H9 (cell line): ENCODE results near the gene CC2D1A. TPM values are rescaled to one million over a fixed set of nuclear protein-coding genes. Genes with fewer than 3 reads are reported as not detected.

Experiments
- DNase-seq: peaks from one replicate; pipeline ENCODE4 v3.0.0-alpha.2; 2017
- H2AFZ ChIP-seq: one replicate; pipeline ENCODE4 v1.6.1; 2013; ENCODE audit warnings: mild to moderate bottlenecking, low read length, control low read depth, moderate library complexity
- H2AK5ac ChIP-seq: 2 replicates; pipeline ENCODE4 v1.6.1; 2013; ENCODE audit warnings: low read length, control low read depth, mixed read lengths; ENCODE audit not compliant: insufficient read length
- H2BK120ac ChIP-seq: one replicate; pipeline ENCODE4 v1.6.1; 2013; ENCODE audit warnings: low read depth, mild to moderate bottlenecking, low read length, control low read depth, inconsistent platforms; ENCODE audit not compliant: poor library complexity, severe bottlenecking
- H2BK12ac ChIP-seq: 2 replicates; pipeline ENCODE4 v1.6.1; 2013; ENCODE audit warnings: low read length, control low read depth, mixed read lengths, low read depth; ENCODE audit not compliant: insufficient read length
- H2BK15ac ChIP-seq: 2 replicates; pipeline ENCODE4 v1.6.1; 2013; ENCODE audit warnings: low read depth, low read length, control low read depth
- H2BK20ac ChIP-seq: one replicate; pipeline ENCODE4 v1.6.1; 2013; ENCODE audit warnings: low read depth, mild to moderate bottlenecking, low read length, control low read depth, inconsistent platforms; ENCODE audit not compliant: poor library complexity, severe bottlenecking
- H2BK5ac ChIP-seq: 2 replicates; pipeline ENCODE4 v1.6.1; 2013; ENCODE audit warnings: low read length, control low read depth, mixed read lengths; ENCODE audit not compliant: insufficient read length
- H3K14ac ChIP-seq: 2 replicates; pipeline ENCODE4 v1.6.1; 2013; ENCODE audit warnings: low read length, control low read depth; ENCODE audit not compliant: insufficient read depth
- H3K18ac ChIP-seq: 2 replicates; pipeline ENCODE4 v1.6.1; 2013; ENCODE audit warnings: low read depth, mild to moderate bottlenecking, mixed read lengths, low read length, control low read depth; ENCODE audit not compliant: insufficient read length
- H3K23ac ChIP-seq: 2 replicates; pipeline ENCODE4 v1.6.1; 2013; ENCODE audit warnings: low read length, control low read depth, mixed read lengths, low read depth; ENCODE audit not compliant: insufficient read length
- H3K23me2 ChIP-seq: 2 replicates; pipeline ENCODE4 v1.6.1; 2013; ENCODE audit warnings: low read depth, mild to moderate bottlenecking, mixed read lengths, low read length, control low read depth; ENCODE audit not compliant: insufficient read length, poor library complexity, severe bottlenecking
- H3K27ac ChIP-seq: 2 replicates; pipeline ENCODE4 v1.5.1; 2013; ENCODE audit warnings: low read length, control low read depth, mixed read lengths, low read depth; ENCODE audit not compliant: insufficient read length
- H3K27me3 ChIP-seq: 2 replicates; pipeline ENCODE4 v1.6.1; 2013; ENCODE audit warnings: low read length, control low read depth, inconsistent platforms; ENCODE audit not compliant: insufficient read depth
- H3K4ac ChIP-seq: 2 replicates; pipeline ENCODE4 v1.6.1; 2013; ENCODE audit warnings: low read depth, mild to moderate bottlenecking, control low read depth, inconsistent platforms, low read length, moderate library complexity
- H3K4me1 ChIP-seq: 2 replicates; pipeline ENCODE4 v1.6.1; 2013; ENCODE audit warnings: low read length, control low read depth, inconsistent platforms; ENCODE audit not compliant: insufficient read depth
- H3K4me2 ChIP-seq: 2 replicates; pipeline ENCODE4 v1.6.1; 2013; ENCODE audit warnings: low read length, control low read depth, mixed read lengths; ENCODE audit not compliant: insufficient read length, insufficient read depth
- H3K56ac ChIP-seq: 2 replicates; pipeline ENCODE4 v1.6.1; 2013; ENCODE audit warnings: low read depth, mild to moderate bottlenecking, mixed read lengths, low read length, control low read depth; ENCODE audit not compliant: insufficient read length
- H3K79me1 ChIP-seq: 2 replicates; pipeline ENCODE4 v1.6.1; 2013; ENCODE audit warnings: low read depth, mild to moderate bottlenecking, moderate library complexity, low read length, control low read depth, inconsistent platforms; ENCODE audit not compliant: insufficient read depth, poor library complexity, severe bottlenecking
- H3K79me2 ChIP-seq: 2 replicates; pipeline ENCODE4 v1.6.1; 2013; ENCODE audit warnings: low read length, control low read depth, inconsistent platforms; ENCODE audit not compliant: insufficient read depth
- H3K9ac ChIP-seq: 2 replicates; pipeline ENCODE4 v1.6.1; 2013; ENCODE audit warnings: low read length, control low read depth, mixed read lengths; ENCODE audit not compliant: insufficient read length; ENCODE audit errors: extremely low read depth
- H3K9me3 ChIP-seq: one replicate; pipeline ENCODE4 v1.6.1; 2013; ENCODE audit warnings: low read depth, low read length, inconsistent platforms; ENCODE audit not compliant: control insufficient read depth
- H3T11ph ChIP-seq: one replicate; pipeline ENCODE4 v1.6.1; 2013; ENCODE audit warnings: mild to moderate bottlenecking, low read length, control low read depth, inconsistent platforms
- H4K20me1 ChIP-seq: one replicate; pipeline ENCODE4 v1.6.1; 2013; ENCODE audit not compliant: control insufficient read depth, insufficient read length, insufficient read depth
- H4K5ac ChIP-seq: 2 replicates; pipeline ENCODE4 v1.6.1; 2013; ENCODE audit warnings: low read depth, mild to moderate bottlenecking, mixed read lengths, low read length, control low read depth; ENCODE audit not compliant: insufficient read length
- H4K8ac ChIP-seq: replicated peaks from 2 replicates; pipeline ENCODE4 v1.6.1; 2013; ENCODE audit warnings: low read length, control low read depth, mixed read lengths, low read depth; ENCODE audit not compliant: insufficient read length
- H4K91ac ChIP-seq: 2 replicates; pipeline ENCODE4 v1.6.1; 2013; ENCODE audit warnings: low read depth, mild to moderate bottlenecking, moderate library complexity, mixed read lengths, low read length, control low read depth; ENCODE audit not compliant: insufficient read length
- H3K27ac Mint-ChIP-seq, 3 experiments: 2 replicates in 2 of 3; 3 replicates in 1 of 3; pipeline ENCODE4 v1.8.0; 2020 to 2021; ENCODE audit warnings: mixed read lengths in 3 of 3, mild to moderate bottlenecking in 1 of 3, moderate library complexity in 1 of 3
- H3K27me3 Mint-ChIP-seq: 2 replicates; pipeline ENCODE4 v1.8.0; 2021; ENCODE audit warnings: low read depth, mild to moderate bottlenecking, moderate library complexity, mixed read lengths
- H3K36me3 Mint-ChIP-seq, 3 experiments: 2 replicates in 2 of 3; 3 replicates in 1 of 3; pipeline ENCODE4 v1.8.0; 2020 to 2021; ENCODE audit warnings: low read depth in 3 of 3, mixed read lengths in 3 of 3; ENCODE audit not compliant: insufficient read depth in 1 of 3
- H3K4me1 Mint-ChIP-seq, 2 experiments: 2 replicates each; pipeline ENCODE4 v1.8.0; 2020; ENCODE audit warnings: mixed read lengths in 2 of 2
- H3K4me3 Mint-ChIP-seq, 2 experiments: 2 replicates in 1 of 2; 3 replicates in 1 of 2; pipeline ENCODE4 v1.8.0; 2020 to 2021; ENCODE audit warnings: mild to moderate bottlenecking in 2 of 2, mixed read lengths in 2 of 2, moderate library complexity in 1 of 2
- H3K9me3 Mint-ChIP-seq, 2 experiments: 2 replicates in 1 of 2; 3 replicates in 1 of 2; pipeline ENCODE4 v1.8.0; 2020; ENCODE audit warnings: mild to moderate bottlenecking in 2 of 2, mixed read lengths in 2 of 2, moderate library complexity in 1 of 2
- WGBS: extraction: QIAGEN DNeasy Blood & Tissue Kit; methylation state at CpG from one replicate; pipeline ENCODE4 v1.1.7; 2013; ENCODE audit warnings: missing lambda C conversion rate, low lambda C conversion rate, mixed read lengths; ENCODE audit not compliant: insufficient read length; ENCODE audit errors: extremely low coverage; 5-methylcytosine and 5-hydroxymethylcytosine counted together
- total RNA-seq: library from RNA; stranded (reverse); gene quantifications from 2 replicates; pipeline ENCODE4 v1.2.1, GENCODE V29; 2021
- TF ChIP-seq, protein P1 (sequence below): fragments of 200-600 bp; sonication (generic); conservative IDR thresholded peaks from 3 replicates; pipeline ENCODE4 v1.8.0; 2021; ENCODE audit warnings: antibody characterized with exemption, mild to moderate bottlenecking

Gene CC2D1A
- total RNA-seq, 1 experiment from 2014 or later, result 48.5 TPM

- Histone ChIP-seq H2AFZ (no peak overlapping the region), H3K9me3 (no peaks in the 10 kb centered on the region), H3K56ac (no peak overlapping the region), H2BK12ac (no peak overlapping the region), H3K23me2 (peaks cover 3% of the 10 kb centered on the region), H2BK20ac (no peak overlapping the region), H3K18ac (peak overlapping the region; percentile 6), H3K4me2 (no peak overlapping the region), H3K14ac (no peak overlapping the region), H3K4ac (no peak overlapping the region), H3K4me1 (peaks cover 3% of the 10 kb centered on the region; the same call in 1 of the 2 replicates), H3K79me1 (no peaks in the 10 kb centered on the region), H2BK5ac (no peak overlapping the region), H2AK5ac (no peak overlapping the region), H3T11ph (no peak overlapping the region), H4K20me1 (no peaks in the 10 kb centered on the region), H3K9ac (no peak overlapping the region), H2BK15ac (no peak overlapping the region), H3K27ac (no peak overlapping the region), H3K79me2 (no peaks in the 10 kb centered on the region), H4K91ac (no peak overlapping the region), H4K5ac (no peak overlapping the region), H3K27me3 (no peaks in the 10 kb centered on the region; the same call in 1 of the 2 replicates), H2BK120ac (no peak overlapping the region), H4K8ac (no peak overlapping the region), H3K23ac (no peak overlapping the region)
- TF ChIP-seq, protein P1, sequence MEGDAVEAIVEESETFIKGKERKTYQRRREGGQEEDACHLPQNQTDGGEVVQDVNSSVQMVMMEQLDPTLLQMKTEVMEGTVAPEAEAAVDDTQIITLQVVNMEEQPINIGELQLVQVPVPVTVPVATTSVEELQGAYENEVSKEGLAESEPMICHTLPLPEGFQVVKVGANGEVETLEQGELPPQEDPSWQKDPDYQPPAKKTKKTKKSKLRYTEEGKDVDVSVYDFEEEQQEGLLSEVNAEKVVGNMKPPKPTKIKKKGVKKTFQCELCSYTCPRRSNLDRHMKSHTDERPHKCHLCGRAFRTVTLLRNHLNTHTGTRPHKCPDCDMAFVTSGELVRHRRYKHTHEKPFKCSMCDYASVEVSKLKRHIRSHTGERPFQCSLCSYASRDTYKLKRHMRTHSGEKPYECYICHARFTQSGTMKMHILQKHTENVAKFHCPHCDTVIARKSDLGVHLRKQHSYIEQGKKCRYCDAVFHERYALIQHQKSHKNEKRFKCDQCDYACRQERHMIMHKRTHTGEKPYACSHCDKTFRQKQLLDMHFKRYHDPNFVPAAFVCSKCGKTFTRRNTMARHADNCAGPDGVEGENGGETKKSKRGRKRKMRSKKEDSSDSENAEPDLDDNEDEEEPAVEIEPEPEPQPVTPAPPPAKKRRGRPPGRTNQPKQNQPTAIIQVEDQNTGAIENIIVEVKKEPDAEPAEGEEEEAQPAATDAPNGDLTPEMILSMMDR, result no peak
- H3K4me3 Mint-ChIP-seq, result peak overlapping the region in 1 of 2 experiments; percentile 60; a peak in 2 of 5 replicates
- H3K27ac Mint-ChIP-seq, result peak overlapping the region in 2 of 3 experiments; percentile 82 to 90; a peak in 3 of 7 replicates
- H3K36me3 Mint-ChIP-seq, result no peaks in the 10 kb centered on the region
- no CpG with 5 or more reads among the region's 12 CpGs for WGBS
- DNase-seq, result peak; percentile 84
- no peaks in the 10 kb centered on the region; a peak in 1 of 5 replicates for H3K9me3 Mint-ChIP-seq
- H3K4me1 Mint-ChIP-seq, result peaks cover 20 to 27% of the 10 kb centered on the region in 2 experiments
- peaks cover 29% of the 10 kb centered on the region for H3K27me3 Mint-ChIP-seq
Observed at GRCh38 chr19:13881251-13881691, 24.7 kb upstream of the CC2D1A start.
